Spleen (tissue), 7 donors: ENCODE data around the gene PPP1R17.

ENCODE experiments used
- CTCF ChIP-seq, 11 experiments: fragments of 200-600 bp in 7 of 11; fragments of 450-650 bp in 4 of 11; sonication (generic) in 4 of 11; IDR thresholded peaks in 8 of 11; conservative IDR thresholded peaks in 3 of 11; 1 replicate in 7 of 11; 2 replicates in 4 of 11; pipeline versions ENCODE4 v1.4.0 to v1.8.0; 2016 to 2021; ENCODE audit warnings: antibody characterized with exemption in 11 of 11, inconsistent platforms in 4 of 11, mild to moderate bottlenecking in 1 of 11
- POLR2AphosphoS5 ChIP-seq, 3 donors: sonication (generic); formaldehyde crosslinking; IDR thresholded peaks; one replicate each; pipeline ENCODE4 v1.5.1; 2017; ENCODE audit warnings: antibody characterized with exemption in 3 of 3
- donor health status: DM: no; HTN: no; CAD: no; lungs with moderate emphysema.
- donor health status: DM: no; HTN: no; CAD: no.
- donor health status: DM: no; HTN: no; CAD: no.

- TF ChIP-seq CTCF (IDR thresholded peaks at IDR 0.05 in 8 of 11, conservative IDR thresholded peaks at IDR 0.05 in 3 of 11) (peak; percentile 60 to 88 (median 79)), POLR2AphosphoS5 (IDR thresholded peaks at IDR 0.05) (no peak)
These were observed 49.3 kb downstream of the PPP1R17 start for GRCh38 chr7:31735991-31736982.
